Liver (tissue), 9 donors: ENCODE measurements around the gene IL10. TPM values are rescaled to one million over a fixed set of nuclear protein-coding genes. Genes with fewer than 3 reads are reported as not detected.

ENCODE experiments used
- DNase-seq: peaks from one replicate; pipeline ENCODE4 v3.0.0-alpha.2; 2017; ENCODE audit warnings: low spot score
- H3K27ac ChIP-seq, 2 donors: one replicate each; pipeline ENCODE4 v1.7.0; 2013; ENCODE audit warnings: inconsistent platforms in 2 of 2, low read length in 2 of 2, control low read depth in 1 of 2, low read depth in 1 of 2, mild to moderate bottlenecking in 1 of 2
- H3K27me3 ChIP-seq, 4 donors: one replicate each; pipeline versions ENCODE4 v1.6.1 to v1.7.0; 2013; ENCODE audit warnings: low read length in 3 of 4, inconsistent platforms in 1 of 4, mild to moderate bottlenecking in 1 of 4, moderate library complexity in 1 of 4; ENCODE audit not compliant: control insufficient read depth in 4 of 4, insufficient read depth in 4 of 4
- H3K36me3 ChIP-seq, 4 donors: one replicate each; pipeline versions ENCODE4 v1.6.1 to v1.7.0; 2013; ENCODE audit warnings: low read length in 3 of 4, mild to moderate bottlenecking in 3 of 4, low read depth in 1 of 4, moderate library complexity in 1 of 4; ENCODE audit not compliant: control insufficient read depth in 4 of 4, insufficient read depth in 3 of 4
- H3K4me1 ChIP-seq, 4 donors: one replicate each; pipeline versions ENCODE4 v1.6.1 to v1.7.0; 2013; ENCODE audit warnings: low read length in 3 of 4, mild to moderate bottlenecking in 3 of 4, moderate library complexity in 1 of 4; ENCODE audit not compliant: control insufficient read depth in 4 of 4, insufficient read depth in 4 of 4
- H3K4me3 ChIP-seq, 3 donors: one replicate each; pipeline versions ENCODE4 v1.6.1 to v1.7.0; 2013; ENCODE audit warnings: low read length in 3 of 3, control low read depth in 1 of 3, low read depth in 1 of 3, mild to moderate bottlenecking in 1 of 3
- H3K9ac ChIP-seq, 2 donors: one replicate each; pipeline ENCODE4 v1.7.0; 2013; ENCODE audit warnings: low read length in 2 of 2, mild to moderate bottlenecking in 2 of 2, moderate library complexity in 2 of 2, control low read depth in 1 of 2, low read depth in 1 of 2
- H3K9me3 ChIP-seq, 4 donors: one replicate each; pipeline versions ENCODE4 v1.6.1 to v1.7.0; 2013; ENCODE audit warnings: low read length in 3 of 4; ENCODE audit not compliant: control insufficient read depth in 4 of 4
- EGR1 ChIP-seq, 2 donors: IDR thresholded peaks; 2 replicates each; pipeline ENCODE4 v1.6.1; 2016 to 2018; ENCODE audit warnings: antibody characterized with exemption in 2 of 2, low read depth in 2 of 2
- FOXA1 ChIP-seq: IDR thresholded peaks from 2 replicates; pipeline ENCODE4 v1.6.1; 2016; ENCODE audit warnings: antibody characterized with exemption
- FOXA2 ChIP-seq: IDR thresholded peaks from 2 replicates; pipeline ENCODE4 v1.6.1; 2016; ENCODE audit warnings: antibody characterized with exemption
- GABPA ChIP-seq, 2 donors: IDR thresholded peaks in 1 of 2; conservative IDR thresholded peaks in 1 of 2; 2 replicates each; pipeline ENCODE4 v1.6.1; 2016; ENCODE audit warnings: antibody characterized with exemption in 2 of 2, mild to moderate bottlenecking in 1 of 2, moderate library complexity in 1 of 2
- HNF4A ChIP-seq, 2 donors: conservative IDR thresholded peaks; 2 replicates each; pipeline ENCODE4 v1.6.1; 2016; ENCODE audit warnings: antibody characterized with exemption in 2 of 2, mild to moderate bottlenecking in 2 of 2
- HNF4G ChIP-seq: IDR thresholded peaks from 2 replicates; pipeline ENCODE4 v1.6.1; 2016; ENCODE audit warnings: antibody characterized with exemption
- JUND ChIP-seq, 2 donors: IDR thresholded peaks; 2 replicates each; pipeline ENCODE4 v1.6.1; 2016; ENCODE audit warnings: antibody characterized with exemption in 2 of 2
- MAX ChIP-seq: IDR thresholded peaks from 2 replicates; pipeline ENCODE4 v1.6.1; 2016; ENCODE audit warnings: antibody characterized with exemption
- NR2F2 ChIP-seq: IDR thresholded peaks from 2 replicates; pipeline ENCODE4 v1.6.1; 2016; ENCODE audit warnings: antibody characterized with exemption
- RXRA ChIP-seq, 2 donors: IDR thresholded peaks; 2 replicates each; pipeline ENCODE4 v1.6.1; 2017 to 2018; ENCODE audit warnings: antibody characterized with exemption in 2 of 2, mild to moderate bottlenecking in 1 of 2
- SP1 ChIP-seq: IDR thresholded peaks from 2 replicates; pipeline ENCODE4 v1.6.1; 2018; ENCODE audit warnings: antibody characterized with exemption, mild to moderate bottlenecking
- TAF1 ChIP-seq: conservative IDR thresholded peaks from 2 replicates; pipeline ENCODE4 v1.6.1; 2016; ENCODE audit warnings: antibody characterized with exemption, mild to moderate bottlenecking
- YY1 ChIP-seq: IDR thresholded peaks from 2 replicates; pipeline ENCODE4 v1.6.1; 2016; ENCODE audit warnings: antibody characterized with exemption, mild to moderate bottlenecking
- ZBTB33 ChIP-seq: IDR thresholded peaks from 2 replicates; pipeline ENCODE4 v1.6.1; 2016; ENCODE audit warnings: antibody characterized with exemption
- WGBS: extraction: QIAGEN DNeasy Blood & Tissue Kit; methylation state at CpG from one replicate; pipeline ENCODE4 v1.1.7; 2013; 5-methylcytosine and 5-hydroxymethylcytosine counted together
- polyA plus RNA-seq, 2 donors: library from polyadenylated mRNA; stranded (reverse) in 1 of 2; unstranded in 1 of 2; fragments of 200-250 nt in 1 of 2; fragments of >200 nt in 1 of 2; fragmentation: Nextera tagmentation in 1 of 2; extraction: Ambion mirVana in 1 of 2; gene quantifications; one replicate each; pipeline versions ENCODE4 v1.2.1 to v1.2.3, GENCODE V29; 2013 to 2015
- total RNA-seq, 2 donors: library from RNA; depleted of rRNA; stranded (reverse); fragments of >200 nt; gene quantifications; one replicate each; pipeline ENCODE4 v1.2.3, GENCODE V29; 2014
- TF ChIP-seq, protein P1 (sequence below): fragments of 150-350 bp; IDR thresholded peaks from 2 replicates; pipeline ENCODE4 v1.5.1; 2017; ENCODE audit warnings: improper control_type of control experiment, low read depth, low read length; ENCODE audit not compliant: missing input control
- TF ChIP-seq, protein P2 (sequence below): IDR thresholded peaks from 2 replicates; pipeline ENCODE4 v1.6.1; 2016; ENCODE audit warnings: antibody characterized with exemption, mild to moderate bottlenecking
- donor health status: healthy.
- donor health status: healthy.
- donor health status: healthy.
- donor health status: healthy.
- donor health status: healthy.

Gene IL10
- total and polyA plus RNA-seq, 4 donors, result 0.23 to 1.4 (median 0.59) TPM

- TF ChIP-seq JUND (IDR thresholded peaks at IDR 0.05) (no peak), RXRA (IDR thresholded peaks at IDR 0.05) (no peak), NR2F2 (no peak), FOXA1 (no peak)
- TF ChIP-seq, protein P1, sequence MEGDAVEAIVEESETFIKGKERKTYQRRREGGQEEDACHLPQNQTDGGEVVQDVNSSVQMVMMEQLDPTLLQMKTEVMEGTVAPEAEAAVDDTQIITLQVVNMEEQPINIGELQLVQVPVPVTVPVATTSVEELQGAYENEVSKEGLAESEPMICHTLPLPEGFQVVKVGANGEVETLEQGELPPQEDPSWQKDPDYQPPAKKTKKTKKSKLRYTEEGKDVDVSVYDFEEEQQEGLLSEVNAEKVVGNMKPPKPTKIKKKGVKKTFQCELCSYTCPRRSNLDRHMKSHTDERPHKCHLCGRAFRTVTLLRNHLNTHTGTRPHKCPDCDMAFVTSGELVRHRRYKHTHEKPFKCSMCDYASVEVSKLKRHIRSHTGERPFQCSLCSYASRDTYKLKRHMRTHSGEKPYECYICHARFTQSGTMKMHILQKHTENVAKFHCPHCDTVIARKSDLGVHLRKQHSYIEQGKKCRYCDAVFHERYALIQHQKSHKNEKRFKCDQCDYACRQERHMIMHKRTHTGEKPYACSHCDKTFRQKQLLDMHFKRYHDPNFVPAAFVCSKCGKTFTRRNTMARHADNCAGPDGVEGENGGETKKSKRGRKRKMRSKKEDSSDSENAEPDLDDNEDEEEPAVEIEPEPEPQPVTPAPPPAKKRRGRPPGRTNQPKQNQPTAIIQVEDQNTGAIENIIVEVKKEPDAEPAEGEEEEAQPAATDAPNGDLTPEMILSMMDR, result no peak
These were observed 30.1 kb upstream of the IL10 start (continued) for GRCh38 chr1:206802401-206802800.

- no peaks in the 10 kb centered on the region for H3K4me1 ChIP-seq
- no peaks in the 10 kb centered on the region for H3K27me3 ChIP-seq
- DNase-seq, result no peak
- H3K4me3 ChIP-seq, result no peak overlapping the region
- no peak overlapping the region for H3K27ac ChIP-seq
- no peaks in the 10 kb centered on the region for H3K36me3 ChIP-seq
- H3K9me3 ChIP-seq, result no peaks in the 10 kb centered on the region
- no peak for TF ChIP-seq FOXA1
- TF ChIP-seq FOXA2, result no peak
- no peak for TF ChIP-seq RXRA (IDR thresholded peaks at IDR 0.05)
- TF ChIP-seq JUND (IDR thresholded peaks at IDR 0.05), result no peak
- no peak for TF ChIP-seq ZBTB33
- TF ChIP-seq HNF4G, result no peak
- TF ChIP-seq, protein P1, result no peak
- TF ChIP-seq HNF4A (conservative IDR thresholded peaks at IDR 0.05), result no peak
- TF ChIP-seq TAF1, result no peak
- no peak for TF ChIP-seq MAX
- TF ChIP-seq GABPA (IDR thresholded peaks at IDR 0.05 in 1 of 2, conservative IDR thresholded peaks at IDR 0.05 in 1 of 2), result no peak
- TF ChIP-seq SP1, result no peak
- no peak for TF ChIP-seq YY1
- TF ChIP-seq, protein P2, sequence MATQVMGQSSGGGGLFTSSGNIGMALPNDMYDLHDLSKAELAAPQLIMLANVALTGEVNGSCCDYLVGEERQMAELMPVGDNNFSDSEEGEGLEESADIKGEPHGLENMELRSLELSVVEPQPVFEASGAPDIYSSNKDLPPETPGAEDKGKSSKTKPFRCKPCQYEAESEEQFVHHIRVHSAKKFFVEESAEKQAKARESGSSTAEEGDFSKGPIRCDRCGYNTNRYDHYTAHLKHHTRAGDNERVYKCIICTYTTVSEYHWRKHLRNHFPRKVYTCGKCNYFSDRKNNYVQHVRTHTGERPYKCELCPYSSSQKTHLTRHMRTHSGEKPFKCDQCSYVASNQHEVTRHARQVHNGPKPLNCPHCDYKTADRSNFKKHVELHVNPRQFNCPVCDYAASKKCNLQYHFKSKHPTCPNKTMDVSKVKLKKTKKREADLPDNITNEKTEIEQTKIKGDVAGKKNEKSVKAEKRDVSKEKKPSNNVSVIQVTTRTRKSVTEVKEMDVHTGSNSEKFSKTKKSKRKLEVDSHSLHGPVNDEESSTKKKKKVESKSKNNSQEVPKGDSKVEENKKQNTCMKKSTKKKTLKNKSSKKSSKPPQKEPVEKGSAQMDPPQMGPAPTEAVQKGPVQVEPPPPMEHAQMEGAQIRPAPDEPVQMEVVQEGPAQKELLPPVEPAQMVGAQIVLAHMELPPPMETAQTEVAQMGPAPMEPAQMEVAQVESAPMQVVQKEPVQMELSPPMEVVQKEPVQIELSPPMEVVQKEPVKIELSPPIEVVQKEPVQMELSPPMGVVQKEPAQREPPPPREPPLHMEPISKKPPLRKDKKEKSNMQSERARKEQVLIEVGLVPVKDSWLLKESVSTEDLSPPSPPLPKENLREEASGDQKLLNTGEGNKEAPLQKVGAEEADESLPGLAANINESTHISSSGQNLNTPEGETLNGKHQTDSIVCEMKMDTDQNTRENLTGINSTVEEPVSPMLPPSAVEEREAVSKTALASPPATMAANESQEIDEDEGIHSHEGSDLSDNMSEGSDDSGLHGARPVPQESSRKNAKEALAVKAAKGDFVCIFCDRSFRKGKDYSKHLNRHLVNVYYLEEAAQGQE, result no peak
- no peak for TF ChIP-seq EGR1 (IDR thresholded peaks at IDR 0.05; ENCODE audit: low read depth in 2 of 2)
- TF ChIP-seq NR2F2, result no peak
- no peak overlapping the region for H3K9ac ChIP-seq
- 87% methylated on average over 1 of the region's 1 CpG for WGBS
These were observed 29.2 kb upstream of the IL10 start for GRCh38 chr1:206801467-206801866.
